Stimulated activated CD4-positive, alpha-beta T cell treated with anti-CD3 and anti-CD28 coated beads, TNF-alpha, amount 100 ng/mL, for 1 hour (primary cell): ENCODE results near the gene CCNI2.
"Not testable (repeated sequence)": the region's sequence is repeated elsewhere in the genome, so short reads cannot be mapped to it uniquely, and the experiment has no call there.

Experiments used
- DNase-seq, 3 donors: peaks; one replicate each; pipeline ENCODE4 v3.0.0-alpha.2; 2020; ENCODE audit warnings: low read depth in 3 of 3, low spot score in 1 of 3

The CCNI2 gene

GRCh38 chr5:132778856-132779255 lies 31.6 kb downstream of the CCNI2 start:
- no peak for DNase-seq

GRCh38 chr5:132779961-132780360 lies 32.7 kb downstream of the CCNI2 start:
- DNase-seq: no peak

DNA sequence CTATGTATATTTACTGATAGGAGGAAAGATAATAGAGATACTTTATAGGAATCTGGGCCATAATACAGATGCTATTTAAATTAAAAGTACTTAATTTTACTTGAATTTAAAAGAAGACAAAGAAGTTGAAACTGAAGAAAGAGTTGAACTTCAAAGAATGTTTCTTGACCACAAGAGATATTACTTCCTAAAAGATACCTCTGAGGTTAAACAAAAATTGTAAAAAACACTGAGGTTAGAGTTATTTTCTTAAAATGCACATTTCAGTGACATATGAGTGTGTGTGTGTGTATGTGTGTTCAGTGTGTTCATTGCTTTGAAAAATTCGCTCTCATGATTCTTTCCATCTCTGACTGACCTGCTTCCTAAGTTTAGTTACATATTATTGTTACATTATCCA lies 33.4 kb downstream of the CCNI2 start:
- no peak for DNase-seq

GRCh38 chr5:132781029-132781428 lies 33.8 kb downstream of the CCNI2 start:
- DNase-seq: no peak

DNA sequence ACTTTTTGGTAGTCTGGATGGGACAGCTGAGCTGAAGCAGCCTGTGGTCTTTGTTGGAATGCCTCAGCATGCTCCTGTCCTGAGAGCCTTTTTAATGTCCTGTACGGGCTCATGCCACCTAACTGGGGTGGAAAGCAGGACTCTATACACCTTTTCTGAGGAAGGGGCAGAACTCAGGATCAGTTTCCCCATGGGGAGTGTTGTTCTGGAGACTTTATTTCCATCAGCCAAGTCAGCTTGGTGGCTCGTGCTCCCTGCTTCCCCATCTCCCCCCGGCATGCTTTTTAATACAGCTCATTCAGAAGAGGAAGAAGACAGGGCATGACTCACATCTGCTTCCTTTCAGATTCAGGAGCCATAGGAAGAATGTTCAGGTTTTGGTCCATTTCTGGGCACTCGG lies 34.9 kb downstream of the CCNI2 start:
- DNase-seq: no peak

DNA sequence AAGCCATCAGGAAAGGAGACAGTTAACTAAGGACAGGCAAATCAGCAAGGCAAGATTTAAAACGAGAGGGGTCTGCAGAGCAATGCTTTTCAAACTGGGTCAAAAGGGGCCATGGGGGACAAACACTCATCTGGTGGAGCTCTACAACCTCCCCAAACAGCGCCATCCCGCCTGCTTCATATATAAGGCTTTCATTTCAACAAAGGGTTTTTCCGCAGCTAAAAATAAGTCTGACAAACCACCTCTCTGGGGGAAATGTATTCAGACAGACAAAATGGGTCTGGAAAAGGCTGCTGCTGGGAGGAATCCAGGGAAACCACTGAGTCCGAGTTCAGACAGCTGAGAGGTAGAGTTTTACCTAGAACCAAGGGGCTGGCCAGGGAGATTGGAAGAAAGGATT lies 38.1 kb downstream of the CCNI2 start:
- DNase-seq: no peak

- DNase-seq: no peak
Measured at GRCh38 chr5:132785864-132786263, 38.6 kb downstream of the CCNI2 start.

GRCh38 chr5:132787076-132787475 lies 39.9 kb downstream of the CCNI2 start:
- DNase-seq: no peak

DNA sequence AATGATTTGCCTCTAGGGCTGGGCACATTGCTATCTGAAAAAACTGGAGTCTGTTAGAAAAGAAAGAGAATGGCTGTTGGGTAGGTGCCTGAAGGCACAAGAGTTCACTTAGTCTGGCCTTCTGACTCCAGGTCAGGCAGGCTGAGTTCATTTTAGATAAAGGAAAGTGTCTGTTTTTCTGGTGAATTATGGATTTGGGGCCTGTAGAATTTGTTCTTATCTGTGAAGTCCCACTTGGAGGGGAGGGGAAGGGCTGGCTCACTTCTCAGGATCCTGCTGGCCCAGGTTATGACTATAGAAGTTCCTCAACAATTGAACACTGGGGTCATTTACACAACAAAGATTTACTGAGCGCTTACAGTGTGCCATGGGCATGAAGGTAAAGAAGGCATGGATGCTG lies 41.3 kb downstream of the CCNI2 start:
- no peak for DNase-seq

DNA sequence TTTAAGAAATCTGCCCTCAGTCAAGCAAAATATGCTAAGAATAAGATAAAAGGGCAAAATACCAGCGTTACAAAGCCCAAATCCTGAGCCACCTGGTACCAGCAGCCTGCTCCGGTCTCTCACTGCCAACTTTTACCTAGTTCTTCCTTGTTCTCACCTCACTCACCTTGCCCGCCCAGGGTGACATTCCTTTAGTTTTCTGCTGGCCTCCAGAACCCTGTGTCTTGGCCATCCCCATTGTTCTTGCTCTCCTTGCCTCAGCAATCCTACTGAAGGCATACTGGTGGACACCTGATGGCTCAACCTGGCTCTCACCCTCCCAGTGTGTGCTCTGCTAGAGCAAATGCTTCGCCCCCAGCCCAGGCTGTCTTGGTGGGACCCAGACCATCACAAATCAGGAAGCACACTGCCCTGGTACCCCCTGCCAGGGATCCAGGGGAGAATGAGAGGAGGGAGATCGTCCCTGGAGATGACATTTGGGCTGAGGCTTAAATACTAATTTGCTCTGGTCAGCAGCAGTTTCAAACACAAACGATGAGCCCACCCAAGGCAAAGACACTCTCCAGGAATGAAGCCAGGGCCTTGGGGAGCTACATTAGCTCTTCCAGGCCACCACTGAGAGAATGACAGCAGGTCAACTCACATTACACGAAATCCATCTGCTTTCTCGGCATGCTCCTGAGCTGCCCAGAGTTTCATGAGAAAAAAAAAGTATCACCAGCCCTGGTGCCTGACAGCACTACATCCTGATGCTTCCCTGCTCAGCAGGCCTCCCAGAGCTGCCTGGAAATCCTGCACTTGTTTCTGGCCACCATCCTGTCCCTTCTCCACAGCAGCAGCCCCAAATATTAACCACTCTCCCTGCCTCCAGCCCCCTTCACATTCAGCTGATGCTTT lies 42.0 kb downstream of the CCNI2 start:
- DNase-seq: no peak

GRCh38 chr5:132790201-132790865 lies 43.1 kb downstream of the CCNI2 start:
- DNase-seq: no peak

DNA sequence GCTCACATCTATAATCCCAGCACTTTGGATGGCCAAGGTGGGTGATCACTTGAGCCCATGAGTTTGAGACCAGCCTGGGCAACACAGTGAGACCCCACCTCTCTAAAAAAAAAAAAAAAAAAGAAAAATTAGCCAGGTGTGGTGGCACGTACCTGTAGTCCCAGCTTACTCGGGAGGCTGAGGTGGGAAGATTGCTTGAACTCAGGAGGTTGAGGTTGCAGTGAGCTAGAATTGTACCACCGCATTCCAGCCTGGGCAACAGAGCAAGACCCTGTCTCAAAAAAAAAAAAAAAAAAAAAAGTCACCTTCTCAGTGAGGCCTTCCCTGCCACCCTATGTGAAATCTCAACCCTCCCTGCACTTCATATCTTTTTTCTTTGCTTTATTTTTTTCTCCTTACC lies 43.8 kb downstream of the CCNI2 start:
- DNase-seq: no peak

DNA sequence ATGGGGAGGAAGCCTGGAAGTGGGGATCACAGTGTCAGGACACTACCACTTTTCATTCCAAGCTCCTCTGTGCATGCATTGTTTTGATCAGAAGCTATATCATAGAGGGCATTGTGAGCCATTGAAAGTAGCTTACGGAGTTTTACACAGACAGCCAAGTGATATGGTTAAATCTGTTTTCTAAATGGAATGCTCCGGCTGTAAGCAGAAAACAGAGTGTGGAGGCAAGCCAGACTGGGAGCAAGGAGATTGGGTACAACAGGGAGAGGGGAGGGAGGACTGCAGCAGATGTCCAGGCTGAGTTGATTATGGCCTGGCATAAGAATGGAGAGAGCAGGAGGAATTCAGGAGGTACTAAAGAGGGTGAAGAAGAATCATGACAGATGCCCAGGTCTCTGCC lies 50.4 kb downstream of the CCNI2 start:
- no peak for DNase-seq

DNA sequence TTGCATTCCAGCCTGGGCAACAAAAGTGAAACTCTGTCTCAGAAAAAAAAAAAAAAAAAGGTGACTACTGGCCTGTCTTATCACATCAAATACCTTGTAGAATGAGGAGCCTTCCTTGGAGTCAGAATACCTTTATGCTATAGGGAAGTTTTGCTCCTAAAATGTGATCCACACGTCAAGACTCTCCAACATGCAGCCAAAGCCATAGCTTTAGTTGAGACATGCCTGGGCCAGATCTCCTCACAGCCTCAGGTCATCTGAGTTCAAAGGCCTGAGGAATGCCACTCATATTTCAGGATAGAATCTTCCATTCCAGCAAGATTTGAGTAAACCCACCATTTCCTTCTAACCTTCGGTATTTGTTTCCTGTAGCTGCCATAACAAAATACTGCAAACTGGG lies 52.2 kb downstream of the CCNI2 start:
- DNase-seq: no peak

GRCh38 chr5:132800545-132800944 lies 53.3 kb downstream of the CCNI2 start:
- DNase-seq: no peak

- DNase-seq: no peak
Measured at GRCh38 chr5:132802044-132802684, 54.9 kb downstream of the CCNI2 start.

- DNase-seq: not testable (repeated sequence)
Measured at GRCh38 chr5:132802685-132803066, 55.5 kb downstream of the CCNI2 start.
